H9 (cell line): ENCODE measurements around the gene ILF3. TPM values are rescaled to one million over a fixed set of nuclear protein-coding genes. Genes with fewer than 3 reads are reported as not detected.
A peak's percentile ranks its signal among the peaks of the same experiment; 100 is the strongest.

Experiments used
- DNase-seq: peaks from one replicate; pipeline ENCODE4 v3.0.0-alpha.2; 2017
- H2AFZ ChIP-seq: one replicate; pipeline ENCODE4 v1.6.1; 2013; ENCODE audit warnings: mild to moderate bottlenecking, low read length, control low read depth, moderate library complexity
- H2AK5ac ChIP-seq: 2 replicates; pipeline ENCODE4 v1.6.1; 2013; ENCODE audit warnings: low read length, control low read depth, mixed read lengths; ENCODE audit not compliant: insufficient read length
- H2BK120ac ChIP-seq: one replicate; pipeline ENCODE4 v1.6.1; 2013; ENCODE audit warnings: low read depth, mild to moderate bottlenecking, low read length, control low read depth, inconsistent platforms; ENCODE audit not compliant: poor library complexity, severe bottlenecking
- H2BK12ac ChIP-seq: 2 replicates; pipeline ENCODE4 v1.6.1; 2013; ENCODE audit warnings: low read length, control low read depth, mixed read lengths, low read depth; ENCODE audit not compliant: insufficient read length
- H2BK15ac ChIP-seq: 2 replicates; pipeline ENCODE4 v1.6.1; 2013; ENCODE audit warnings: low read depth, low read length, control low read depth
- H2BK20ac ChIP-seq: one replicate; pipeline ENCODE4 v1.6.1; 2013; ENCODE audit warnings: low read depth, mild to moderate bottlenecking, low read length, control low read depth, inconsistent platforms; ENCODE audit not compliant: poor library complexity, severe bottlenecking
- H2BK5ac ChIP-seq: 2 replicates; pipeline ENCODE4 v1.6.1; 2013; ENCODE audit warnings: low read length, control low read depth, mixed read lengths; ENCODE audit not compliant: insufficient read length
- H3K14ac ChIP-seq: 2 replicates; pipeline ENCODE4 v1.6.1; 2013; ENCODE audit warnings: low read length, control low read depth; ENCODE audit not compliant: insufficient read depth
- H3K18ac ChIP-seq: 2 replicates; pipeline ENCODE4 v1.6.1; 2013; ENCODE audit warnings: low read depth, mild to moderate bottlenecking, mixed read lengths, low read length, control low read depth; ENCODE audit not compliant: insufficient read length
- H3K23ac ChIP-seq: 2 replicates; pipeline ENCODE4 v1.6.1; 2013; ENCODE audit warnings: low read length, control low read depth, mixed read lengths, low read depth; ENCODE audit not compliant: insufficient read length
- H3K23me2 ChIP-seq: 2 replicates; pipeline ENCODE4 v1.6.1; 2013; ENCODE audit warnings: low read depth, mild to moderate bottlenecking, mixed read lengths, low read length, control low read depth; ENCODE audit not compliant: insufficient read length, poor library complexity, severe bottlenecking
- H3K27ac ChIP-seq: 2 replicates; pipeline ENCODE4 v1.5.1; 2013; ENCODE audit warnings: low read length, control low read depth, mixed read lengths, low read depth; ENCODE audit not compliant: insufficient read length
- H3K27me3 ChIP-seq: 2 replicates; pipeline ENCODE4 v1.6.1; 2013; ENCODE audit warnings: low read length, control low read depth, inconsistent platforms; ENCODE audit not compliant: insufficient read depth
- H3K4ac ChIP-seq: 2 replicates; pipeline ENCODE4 v1.6.1; 2013; ENCODE audit warnings: low read depth, mild to moderate bottlenecking, control low read depth, inconsistent platforms, low read length, moderate library complexity
- H3K4me1 ChIP-seq: 2 replicates; pipeline ENCODE4 v1.6.1; 2013; ENCODE audit warnings: low read length, control low read depth, inconsistent platforms; ENCODE audit not compliant: insufficient read depth
- H3K4me2 ChIP-seq: 2 replicates; pipeline ENCODE4 v1.6.1; 2013; ENCODE audit warnings: low read length, control low read depth, mixed read lengths; ENCODE audit not compliant: insufficient read length, insufficient read depth
- H3K56ac ChIP-seq: 2 replicates; pipeline ENCODE4 v1.6.1; 2013; ENCODE audit warnings: low read depth, mild to moderate bottlenecking, mixed read lengths, low read length, control low read depth; ENCODE audit not compliant: insufficient read length
- H3K79me1 ChIP-seq: 2 replicates; pipeline ENCODE4 v1.6.1; 2013; ENCODE audit warnings: low read depth, mild to moderate bottlenecking, moderate library complexity, low read length, control low read depth, inconsistent platforms; ENCODE audit not compliant: insufficient read depth, poor library complexity, severe bottlenecking
- H3K79me2 ChIP-seq: 2 replicates; pipeline ENCODE4 v1.6.1; 2013; ENCODE audit warnings: low read length, control low read depth, inconsistent platforms; ENCODE audit not compliant: insufficient read depth
- H3K9ac ChIP-seq: 2 replicates; pipeline ENCODE4 v1.6.1; 2013; ENCODE audit warnings: low read length, control low read depth, mixed read lengths; ENCODE audit not compliant: insufficient read length; ENCODE audit errors: extremely low read depth
- H3K9me3 ChIP-seq: one replicate; pipeline ENCODE4 v1.6.1; 2013; ENCODE audit warnings: low read depth, low read length, inconsistent platforms; ENCODE audit not compliant: control insufficient read depth
- H3T11ph ChIP-seq: one replicate; pipeline ENCODE4 v1.6.1; 2013; ENCODE audit warnings: mild to moderate bottlenecking, low read length, control low read depth, inconsistent platforms
- H4K20me1 ChIP-seq: one replicate; pipeline ENCODE4 v1.6.1; 2013; ENCODE audit not compliant: control insufficient read depth, insufficient read length, insufficient read depth
- H4K5ac ChIP-seq: 2 replicates; pipeline ENCODE4 v1.6.1; 2013; ENCODE audit warnings: low read depth, mild to moderate bottlenecking, mixed read lengths, low read length, control low read depth; ENCODE audit not compliant: insufficient read length
- H4K8ac ChIP-seq: replicated peaks from 2 replicates; pipeline ENCODE4 v1.6.1; 2013; ENCODE audit warnings: low read length, control low read depth, mixed read lengths, low read depth; ENCODE audit not compliant: insufficient read length
- H4K91ac ChIP-seq: 2 replicates; pipeline ENCODE4 v1.6.1; 2013; ENCODE audit warnings: low read depth, mild to moderate bottlenecking, moderate library complexity, mixed read lengths, low read length, control low read depth; ENCODE audit not compliant: insufficient read length
- H3K27ac Mint-ChIP-seq, 3 experiments: 2 replicates in 2 of 3; 3 replicates in 1 of 3; pipeline ENCODE4 v1.8.0; 2020 to 2021; ENCODE audit warnings: mixed read lengths in 3 of 3, mild to moderate bottlenecking in 1 of 3, moderate library complexity in 1 of 3
- H3K27me3 Mint-ChIP-seq: 2 replicates; pipeline ENCODE4 v1.8.0; 2021; ENCODE audit warnings: low read depth, mild to moderate bottlenecking, moderate library complexity, mixed read lengths
- H3K36me3 Mint-ChIP-seq, 3 experiments: 2 replicates in 2 of 3; 3 replicates in 1 of 3; pipeline ENCODE4 v1.8.0; 2020 to 2021; ENCODE audit warnings: low read depth in 3 of 3, mixed read lengths in 3 of 3; ENCODE audit not compliant: insufficient read depth in 1 of 3
- H3K4me1 Mint-ChIP-seq, 2 experiments: 2 replicates each; pipeline ENCODE4 v1.8.0; 2020; ENCODE audit warnings: mixed read lengths in 2 of 2
- H3K4me3 Mint-ChIP-seq, 2 experiments: 2 replicates in 1 of 2; 3 replicates in 1 of 2; pipeline ENCODE4 v1.8.0; 2020 to 2021; ENCODE audit warnings: mild to moderate bottlenecking in 2 of 2, mixed read lengths in 2 of 2, moderate library complexity in 1 of 2
- H3K9me3 Mint-ChIP-seq, 2 experiments: 2 replicates in 1 of 2; 3 replicates in 1 of 2; pipeline ENCODE4 v1.8.0; 2020; ENCODE audit warnings: mild to moderate bottlenecking in 2 of 2, mixed read lengths in 2 of 2, moderate library complexity in 1 of 2
- WGBS: extraction: QIAGEN DNeasy Blood & Tissue Kit; methylation state at CpG from one replicate; pipeline ENCODE4 v1.1.7; 2013; ENCODE audit warnings: missing lambda C conversion rate, low lambda C conversion rate, mixed read lengths; ENCODE audit not compliant: insufficient read length; ENCODE audit errors: extremely low coverage; 5-methylcytosine and 5-hydroxymethylcytosine counted together
- total RNA-seq: library from RNA; stranded (reverse); gene quantifications from 2 replicates; pipeline ENCODE4 v1.2.1, GENCODE V29; 2021
- TF ChIP-seq, protein P1 (sequence below): fragments of 200-600 bp; sonication (generic); conservative IDR thresholded peaks from 3 replicates; pipeline ENCODE4 v1.8.0; 2021; ENCODE audit warnings: antibody characterized with exemption, mild to moderate bottlenecking

ILF3 gene
- total RNA-seq, 1 experiment from 2014 or later = 841 TPM

DNA sequence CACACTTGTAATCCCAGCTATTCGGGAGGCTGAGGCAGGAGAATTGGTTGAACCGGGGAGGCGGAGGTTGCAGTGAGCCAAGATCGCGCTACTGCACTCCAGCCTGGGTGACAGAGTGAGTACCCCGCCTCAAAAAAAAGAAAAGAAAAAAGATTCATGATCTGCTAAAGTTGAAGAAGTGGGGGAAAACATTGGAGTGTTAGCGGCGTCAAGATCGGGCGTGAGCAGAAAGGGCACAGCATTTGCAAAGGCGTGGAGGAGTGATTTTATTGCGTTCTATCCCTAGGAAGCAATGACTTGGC lies 62.9 kb downstream of the ILF3 start:
- H3K4me1 Mint-ChIP-seq = peaks cover 13 to 21% of the 10 kb centered on the region in 2 experiments
- Histone ChIP-seq H4K8ac (no peak overlapping the region), H3K56ac (no peak overlapping the region), H3K79me1 (peaks cover 11% of the 10 kb centered on the region), H3K23me2 (peaks cover 7% of the 10 kb centered on the region), H3K9me3 (no peaks in the 10 kb centered on the region), H3K27ac (no peak overlapping the region), H2BK12ac (no peak overlapping the region), H4K5ac (no peak overlapping the region), H3K4me2 (peak overlapping the region; percentile 42), H2AFZ (no peak overlapping the region), H2BK5ac (no peak overlapping the region), H3T11ph (no peak overlapping the region), H3K18ac (no peak overlapping the region), H4K91ac (no peak overlapping the region), H2BK120ac (no peak overlapping the region), H4K20me1 (peaks cover 2% of the 10 kb centered on the region), H2BK20ac (no peak overlapping the region), H3K4me1 (no peaks in the 10 kb centered on the region), H3K9ac (no peak overlapping the region), H3K23ac (no peak overlapping the region), H3K14ac (no peak overlapping the region), H3K4ac (no peak overlapping the region), H2AK5ac (no peak overlapping the region), H3K27me3 (no peaks in the 10 kb centered on the region), H2BK15ac (no peak overlapping the region), H3K79me2 (peaks cover 28% of the 10 kb centered on the region; the same call in 1 of the 2 replicates)
- H3K36me3 Mint-ChIP-seq = peaks cover 5 to 16% (median 11%) of the 10 kb centered on the region in 3 experiments; a peak in 6 of 7 replicates
- TF ChIP-seq, protein P1, sequence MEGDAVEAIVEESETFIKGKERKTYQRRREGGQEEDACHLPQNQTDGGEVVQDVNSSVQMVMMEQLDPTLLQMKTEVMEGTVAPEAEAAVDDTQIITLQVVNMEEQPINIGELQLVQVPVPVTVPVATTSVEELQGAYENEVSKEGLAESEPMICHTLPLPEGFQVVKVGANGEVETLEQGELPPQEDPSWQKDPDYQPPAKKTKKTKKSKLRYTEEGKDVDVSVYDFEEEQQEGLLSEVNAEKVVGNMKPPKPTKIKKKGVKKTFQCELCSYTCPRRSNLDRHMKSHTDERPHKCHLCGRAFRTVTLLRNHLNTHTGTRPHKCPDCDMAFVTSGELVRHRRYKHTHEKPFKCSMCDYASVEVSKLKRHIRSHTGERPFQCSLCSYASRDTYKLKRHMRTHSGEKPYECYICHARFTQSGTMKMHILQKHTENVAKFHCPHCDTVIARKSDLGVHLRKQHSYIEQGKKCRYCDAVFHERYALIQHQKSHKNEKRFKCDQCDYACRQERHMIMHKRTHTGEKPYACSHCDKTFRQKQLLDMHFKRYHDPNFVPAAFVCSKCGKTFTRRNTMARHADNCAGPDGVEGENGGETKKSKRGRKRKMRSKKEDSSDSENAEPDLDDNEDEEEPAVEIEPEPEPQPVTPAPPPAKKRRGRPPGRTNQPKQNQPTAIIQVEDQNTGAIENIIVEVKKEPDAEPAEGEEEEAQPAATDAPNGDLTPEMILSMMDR = no peak
- WGBS = no CpG with 5 or more reads among the region's 12 CpGs
- no peaks in the 10 kb centered on the region for H3K9me3 Mint-ChIP-seq
- no peaks in the 10 kb centered on the region for H3K27me3 Mint-ChIP-seq
- no peak for DNase-seq
- peak overlapping the region; percentile 83 to 96 (median 90) for H3K27ac Mint-ChIP-seq
- H3K4me3 Mint-ChIP-seq = peak overlapping the region; percentile 53 to 71
